ENCODE results near the gene TICAM1.

The TICAM1 gene

GRCh38 chr19:4768934-4769777 lies 62.4 kb downstream of the TICAM1 start:
- DNase-seq (ENCODE audit: low read depth), result peak; percentile 83
